Effector CD8-positive, alpha-beta T cell (primary cell): Measurements from ENCODE around the gene GALNTL6.

ENCODE experiments used
- DNase-seq: peaks from one replicate; lab custom pipeline; 2025; lab: John Stamatoyannopoulos, UW

GALNTL6 gene

GRCh38 chr4:172809319-172809718 lies 996.1 kb downstream of the GALNTL6 start:
- DNase-seq, result no peak

- DNase-seq, result no peak
These were observed 1000.2 kb downstream of the GALNTL6 start for GRCh38 chr4:172813359-172813923.

- no peak for DNase-seq
These were observed 1002.4 kb downstream of the GALNTL6 start for GRCh38 chr4:172815499-172816164.

DNA sequence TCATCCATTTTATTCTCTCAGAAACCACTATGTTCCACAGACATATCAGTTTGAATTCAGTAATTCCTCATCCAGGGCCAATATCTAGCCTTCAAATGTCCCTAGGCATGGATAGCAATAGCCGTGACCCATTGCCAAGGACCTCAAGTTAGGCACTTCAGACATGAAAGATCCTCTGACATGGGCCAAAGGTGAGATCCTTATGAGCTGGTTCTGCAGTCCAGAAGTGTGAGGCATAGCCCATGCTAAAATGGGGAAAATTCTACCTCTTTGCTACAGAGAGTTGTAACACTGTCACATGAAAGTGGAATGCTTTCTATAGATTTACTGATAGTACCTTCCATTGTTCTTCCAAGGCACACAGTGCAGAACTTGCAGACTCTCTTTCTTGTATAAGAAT lies 1005.7 kb downstream of the GALNTL6 start:
- DNase-seq, result no peak

DNA sequence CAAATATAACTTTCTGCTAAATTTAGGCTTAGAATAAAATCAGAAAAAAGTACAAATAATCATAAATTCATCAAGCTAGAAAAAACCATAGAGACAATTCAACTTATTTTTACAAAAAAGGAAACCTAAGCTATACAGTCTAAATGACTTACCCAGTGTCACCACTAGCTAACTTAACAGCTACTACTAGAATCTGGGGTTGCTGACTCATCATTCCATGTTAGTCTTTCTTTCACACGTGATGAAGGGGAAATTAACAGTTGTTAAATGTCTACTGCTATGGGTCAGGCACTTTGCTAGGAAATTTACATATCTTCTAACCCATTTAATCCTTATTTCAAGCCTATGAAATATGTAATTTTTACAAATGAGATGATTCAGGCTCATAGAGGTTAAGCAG lies 1006.1 kb downstream of the GALNTL6 start:
- DNase-seq, result no peak

DNA sequence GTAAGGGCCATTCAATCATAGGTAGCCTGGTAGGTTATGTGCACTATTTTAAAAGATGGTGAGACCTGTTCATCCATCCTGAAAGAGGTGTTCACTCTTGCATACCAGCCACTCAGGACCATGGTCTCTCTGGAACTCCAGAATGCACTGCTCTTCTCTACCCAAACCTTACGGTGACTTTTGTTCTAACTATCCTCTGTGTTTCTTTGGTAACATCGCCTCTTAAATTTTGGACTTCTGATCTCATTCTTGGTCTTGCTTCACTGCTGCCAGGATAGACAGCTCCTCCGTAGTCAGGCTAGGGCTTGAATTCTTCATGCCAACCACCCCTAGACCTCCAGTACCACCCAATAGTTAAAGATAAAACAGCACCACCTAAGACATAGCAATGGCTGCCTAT lies 1009.1 kb downstream of the GALNTL6 start:
- no peak for DNase-seq

- no peak for DNase-seq
These were observed 1013.1 kb downstream of the GALNTL6 start for GRCh38 chr4:172826346-172826745.

DNA sequence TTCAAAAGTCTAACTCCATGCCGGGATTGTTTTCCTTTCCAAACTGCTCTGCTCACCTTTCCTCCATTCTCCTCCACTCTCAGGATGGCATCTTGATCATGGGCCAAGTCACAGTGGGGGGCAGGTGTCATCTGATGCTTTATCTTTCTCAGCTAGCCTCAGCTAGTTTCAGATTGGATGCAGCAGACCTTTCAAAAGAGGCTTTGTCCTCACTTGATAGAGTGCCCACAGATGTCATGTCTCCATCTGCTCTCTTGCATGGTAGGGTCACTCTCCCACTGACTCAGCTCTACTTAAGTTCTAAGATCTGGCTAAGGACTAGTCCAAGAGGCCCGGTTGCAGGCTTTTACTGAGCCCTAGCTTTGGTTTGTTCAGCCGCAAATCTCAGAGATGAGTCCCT lies 1013.7 kb downstream of the GALNTL6 start:
- DNase-seq, result no peak

GRCh38 chr4:172830295-172830764 lies 1017.1 kb downstream of the GALNTL6 start:
- no peak for DNase-seq

GRCh38 chr4:172836661-172837060 lies 1023.5 kb downstream of the GALNTL6 start:
- no peak for DNase-seq

DNA sequence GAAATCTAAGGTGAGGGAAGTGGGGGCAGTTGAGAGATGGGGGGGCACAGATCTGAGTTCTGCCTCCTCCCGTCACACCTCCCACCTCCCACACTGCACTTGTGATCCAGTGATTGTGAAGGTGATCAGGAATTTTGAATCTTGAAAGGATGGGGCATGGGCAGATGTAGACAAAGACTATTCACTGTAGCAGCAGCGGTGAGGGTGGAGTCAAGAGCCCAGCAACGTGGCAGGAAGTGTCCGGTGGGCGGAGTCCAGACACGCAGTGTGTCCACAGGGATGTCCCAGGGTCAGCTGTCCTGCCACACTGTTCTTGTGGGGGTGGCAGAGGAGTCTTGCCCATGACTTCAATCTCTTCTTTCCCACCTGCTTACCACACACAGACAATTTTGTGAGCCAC lies 1024.9 kb downstream of the GALNTL6 start:
- no peak for DNase-seq

- no peak for DNase-seq
These were observed 1025.7 kb downstream of the GALNTL6 start for GRCh38 chr4:172838943-172839342.

- no peak for DNase-seq
These were observed 1029.6 kb downstream of the GALNTL6 start for GRCh38 chr4:172842779-172843178.

DNA sequence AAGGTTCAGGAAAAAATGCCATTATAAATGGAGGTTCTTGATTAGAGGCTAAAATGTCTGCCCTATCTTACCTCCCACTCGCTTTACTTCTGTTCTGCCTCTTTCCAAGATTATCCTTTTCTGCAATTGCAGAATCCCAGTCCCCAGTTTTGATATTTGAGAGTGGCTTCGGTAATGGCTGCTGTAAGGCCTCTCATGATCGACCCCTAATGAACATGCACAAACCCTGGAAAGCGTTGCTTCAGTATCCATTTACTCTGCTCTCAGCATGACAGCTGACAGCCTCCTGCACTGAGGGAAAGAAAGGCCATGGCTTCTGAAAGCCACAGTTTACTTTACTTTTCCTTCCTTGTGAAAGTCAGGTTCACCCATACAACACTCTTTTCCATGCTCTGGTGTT lies 1030.0 kb downstream of the GALNTL6 start:
- no peak for DNase-seq

- DNase-seq, result no peak
These were observed 1031.4 kb downstream of the GALNTL6 start for GRCh38 chr4:172844556-172844955.

GRCh38 chr4:172845281-172845680 lies 1032.1 kb downstream of the GALNTL6 start:
- DNase-seq, result no peak

DNA sequence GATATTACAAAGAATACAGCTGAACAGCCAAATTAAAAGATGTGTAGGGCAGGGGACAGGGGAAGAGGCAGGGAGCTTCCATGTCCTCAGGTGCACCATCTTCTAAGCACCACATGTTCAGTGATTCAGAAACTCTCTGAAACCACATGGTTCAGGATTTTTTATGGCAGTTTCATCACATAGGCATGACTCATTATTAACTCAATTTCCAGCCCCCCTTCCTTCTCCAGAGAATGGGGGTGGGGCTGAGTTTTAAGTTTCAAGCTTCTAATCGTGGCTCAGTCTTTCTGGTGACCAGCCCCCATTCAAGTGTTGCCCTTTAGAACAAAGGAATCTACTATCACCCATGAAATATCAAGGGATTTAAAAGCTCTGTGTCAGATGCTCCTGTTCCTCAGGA lies 1037.6 kb downstream of the GALNTL6 start:
- DNase-seq, result no peak

DNA sequence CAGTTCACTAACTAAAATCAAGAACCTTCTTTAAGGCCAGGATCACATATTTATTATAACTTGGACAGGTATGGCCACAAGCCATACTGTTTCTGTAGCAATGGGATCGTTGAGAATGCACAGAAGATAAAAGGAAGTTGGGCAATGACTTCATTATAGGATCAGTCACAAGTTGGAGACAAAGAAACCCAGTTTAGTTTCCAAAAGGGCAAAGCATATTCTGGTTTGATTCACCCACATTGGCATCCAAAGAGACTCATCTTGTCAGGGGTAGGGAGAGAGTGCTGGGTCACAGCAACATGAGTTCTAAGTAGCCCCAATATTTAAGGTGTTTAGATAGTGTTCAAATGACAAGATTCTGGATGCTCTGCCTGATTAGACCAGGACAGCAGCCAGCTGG lies 1038.3 kb downstream of the GALNTL6 start:
- no peak for DNase-seq

GRCh38 chr4:172857026-172857425 lies 1043.8 kb downstream of the GALNTL6 start:
- no peak for DNase-seq

GRCh38 chr4:172858731-172859230 lies 1045.6 kb downstream of the GALNTL6 start:
- no peak for DNase-seq

- DNase-seq, result no peak
These were observed 1051.9 kb downstream of the GALNTL6 start for GRCh38 chr4:172865103-172865502.

- DNase-seq, result no peak
These were observed 1052.4 kb downstream of the GALNTL6 start for GRCh38 chr4:172865531-172866127.

DNA sequence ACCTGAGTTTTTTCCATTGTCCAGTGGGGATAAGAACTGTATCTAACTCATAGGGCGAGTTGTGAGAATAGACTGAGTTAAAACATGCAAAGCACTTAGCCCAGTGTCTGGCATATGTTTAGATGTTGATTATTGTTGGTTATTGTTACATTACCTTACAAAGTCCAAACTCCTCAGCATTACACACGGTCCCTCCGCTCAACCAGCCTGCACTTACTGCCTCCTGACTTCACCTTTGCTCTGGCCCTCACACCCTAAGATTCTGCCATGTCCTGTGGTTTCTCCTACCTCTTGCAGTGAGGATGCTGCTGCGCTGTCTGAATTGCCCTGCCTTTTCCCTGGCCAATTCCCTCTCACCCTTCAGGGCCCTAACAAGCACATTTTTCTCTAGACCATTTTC lies 1053.2 kb downstream of the GALNTL6 start:
- DNase-seq, result no peak
